Common myeloid progenitor, CD34-positive (primary cell): ENCODE data around the gene RAB35.

ENCODE experiments used
- CTCF ChIA-PET: fragments of 350-600 bp; sonication (Branson Sonifier 250); formaldehyde crosslinking; loops from one replicate; lab custom pipeline; 2021; ENCODE audit warnings: antibody characterized with exemption; lab: Charles Lee
- POLR2A ChIA-PET: fragments of 350-600 bp; sonication (Branson Sonifier 250); formaldehyde crosslinking; loops from one replicate; lab custom pipeline; 2021; ENCODE audit warnings: antibody characterized with exemption; lab: Charles Lee
- DNase-seq, 3 donors: peaks; one replicate each; pipeline versions ENCODE4 v3.0.0 to v3.0.0-alpha.2; 2013
- H3K27ac ChIP-seq, 2 experiments: 1 replicate in 1 of 2; 2 replicates in 1 of 2; pipeline ENCODE4 v1.7.0; 2013; ENCODE audit warnings: inconsistent platforms in 2 of 2, low read length in 2 of 2, mild to moderate bottlenecking in 2 of 2, low read depth in 1 of 2, moderate library complexity in 1 of 2; ENCODE audit not compliant: severe bottlenecking in 2 of 2, insufficient read depth in 1 of 2, poor library complexity in 1 of 2
- H3K27me3 ChIP-seq, 5 experiments: replicated peaks in 2 of 5; 1 replicate in 3 of 5; 2 replicates in 2 of 5; pipeline versions ENCODE4 v1.6.1 to v1.7.0; 2013; ENCODE audit warnings: low read length in 4 of 5, mild to moderate bottlenecking in 2 of 5, moderate library complexity in 2 of 5, inconsistent platforms in 1 of 5; ENCODE audit not compliant: insufficient read depth in 5 of 5, control insufficient read depth in 4 of 5
- H3K36me3 ChIP-seq, 4 experiments: 1 replicate in 2 of 4; 2 replicates in 2 of 4; pipeline versions ENCODE4 v1.6.1 to v1.7.0; 2013; ENCODE audit warnings: low read length in 3 of 4, control low read depth in 1 of 4, mild to moderate bottlenecking in 1 of 4; ENCODE audit not compliant: control insufficient read depth in 4 of 4, insufficient read depth in 4 of 4
- H3K4me1 ChIP-seq, 4 experiments: 1 replicate in 3 of 4; 2 replicates in 1 of 4; pipeline versions ENCODE4 v1.6.1 to v1.7.1; 2013; ENCODE audit warnings: low read length in 3 of 4, mild to moderate bottlenecking in 3 of 4, control low read depth in 1 of 4, inconsistent platforms in 1 of 4, moderate library complexity in 1 of 4; ENCODE audit not compliant: control insufficient read depth in 4 of 4, insufficient read depth in 4 of 4; ENCODE audit errors: control extremely low read depth in 1 of 4
- H3K4me3 ChIP-seq, 7 experiments: 1 replicate in 4 of 7; 2 replicates in 3 of 7; pipeline versions ENCODE4 v1.5.1 to v1.7.0; 2013; ENCODE audit warnings: mild to moderate bottlenecking in 7 of 7, low read length in 6 of 7, moderate library complexity in 6 of 7, inconsistent platforms in 2 of 7, low read depth in 2 of 7, control low read depth in 1 of 7; ENCODE audit not compliant: insufficient read depth in 4 of 7, control insufficient read depth in 1 of 7; ENCODE audit errors: extremely low read depth in 1 of 7
- H3K9me3 ChIP-seq, 5 experiments: 1 replicate in 4 of 5; 2 replicates in 1 of 5; pipeline versions ENCODE4 v1.6.1 to v1.7.1; 2013; ENCODE audit warnings: low read length in 4 of 5, mild to moderate bottlenecking in 2 of 5, inconsistent platforms in 1 of 5, low read depth in 1 of 5, moderate library complexity in 1 of 5; ENCODE audit not compliant: control insufficient read depth in 4 of 5, insufficient read depth in 2 of 5; ENCODE audit errors: control extremely low read depth in 1 of 5
- WGBS: methylation state at CpG from one replicate; pipeline ENCODE4 v1.1.5; 2013; ENCODE audit not compliant: insufficient coverage; 5-methylcytosine and 5-hydroxymethylcytosine counted together

The RAB35 gene

GRCh38 chr12:120079411-120080400 is 36.8 kb downstream of the RAB35 start:
- ChIA-PET CTCF (no interaction called here), POLR2A (no interaction called here)
- no peak for DNase-seq
- H3K9me3 ChIP-seq: no peaks in the 10 kb centered on the region
- no peak overlapping the region for H3K4me3 ChIP-seq
- H3K36me3 ChIP-seq: no peaks in the 10 kb centered on the region
- no peaks in the 10 kb centered on the region for H3K27me3 ChIP-seq
- WGBS: 93% methylated on average over 6 of the region's 9 CpGs
- peaks cover 0 to 16% (median 8%) of the 10 kb centered on the region in 4 experiments for H3K4me1 ChIP-seq
- H3K27ac ChIP-seq: no peak overlapping the region

GRCh38 chr12:120078868-120079267 is 37.7 kb downstream of the RAB35 start:
- peak; percentile 6 to 78 (median 62) for DNase-seq
- WGBS: 60% methylated on average over 5 of the region's 5 CpGs
- no peaks in the 10 kb centered on the region for H3K36me3 ChIP-seq
- H3K9me3 ChIP-seq: no peaks in the 10 kb centered on the region
- ChIA-PET CTCF (no interaction called here), POLR2A (no interaction called here)
- H3K4me3 ChIP-seq: no peak overlapping the region
- no peaks in the 10 kb centered on the region for H3K27me3 ChIP-seq
- peaks cover 0 to 16% (median 8%) of the 10 kb centered on the region in 4 experiments for H3K4me1 ChIP-seq
- no peak overlapping the region for H3K27ac ChIP-seq

- no peak for DNase-seq
- Histone ChIP-seq H3K36me3 (no peaks in the 10 kb centered on the region), H3K27me3 (no peaks in the 10 kb centered on the region), H3K9me3 (no peaks in the 10 kb centered on the region), H3K4me1 (peaks cover 0 to 16% (median 8%) of the 10 kb centered on the region in 4 experiments), H3K27ac (no peak overlapping the region), H3K4me3 (no peak overlapping the region)
- 98% methylated on average over 5 of the region's 6 CpGs for WGBS
- POLR2A ChIA-PET: no interaction called here
- CTCF ChIA-PET: no interaction called here
Measured at GRCh38 chr12:120077260-120077659, 39.3 kb downstream of the RAB35 start.

GRCh38 chr12:120076651-120077050 is 39.9 kb downstream of the RAB35 start:
- no peak for DNase-seq
- Histone ChIP-seq H3K36me3 (no peaks in the 10 kb centered on the region), H3K9me3 (no peaks in the 10 kb centered on the region), H3K4me3 (no peak overlapping the region), H3K27me3 (peaks cover 0 to 1% (median 0%) of the 10 kb centered on the region in 5 experiments), H3K27ac (no peak overlapping the region), H3K4me1 (peaks cover 0 to 16% (median 8%) of the 10 kb centered on the region in 4 experiments)
- POLR2A ChIA-PET: no interaction called here
- CTCF ChIA-PET: interaction anchor here (1.7 kb wide), 1 partner anchor 10 kb away, joined by 6 read pairs; no protein-coding TSS in a partner anchor
- 97% methylated on average over 6 of the region's 6 CpGs for WGBS

GRCh38 chr12:120075034-120075616 is 41.4 kb downstream of the RAB35 start:
- Histone ChIP-seq H3K27me3 (peaks cover 0 to 4% (median 0%) of the 10 kb centered on the region in 5 experiments), H3K36me3 (no peaks in the 10 kb centered on the region), H3K27ac (no peak overlapping the region), H3K4me3 (no peak overlapping the region), H3K4me1 (peaks cover 0 to 15% (median 8%) of the 10 kb centered on the region in 4 experiments), H3K9me3 (no peaks in the 10 kb centered on the region)
- ChIA-PET POLR2A (no interaction called here), CTCF (interaction anchor here (1.2 to 1.7 kb wide), 2 partner anchors 9 to 12 kb away, joined by 4 to 6 read pairs; no protein-coding TSS in a partner anchor)
- WGBS: 81% methylated on average over 5 of the region's 7 CpGs
- DNase-seq: peak in 2 of 3 donors; percentile 17 to 24

- Histone ChIP-seq H3K27ac (no peak overlapping the region), H3K4me3 (no peak overlapping the region), H3K4me1 (peaks cover 0 to 7% (median 2%) of the 10 kb centered on the region in 4 experiments), H3K9me3 (no peaks in the 10 kb centered on the region), H3K36me3 (no peaks in the 10 kb centered on the region), H3K27me3 (peaks cover 0 to 6% (median 0%) of the 10 kb centered on the region in 5 experiments)
- DNase-seq: no peak
- POLR2A ChIA-PET: no interaction called here
- WGBS: 96% methylated on average over 15 of the region's 18 CpGs
- CTCF ChIA-PET: interaction anchor here (0.7 to 1.1 kb wide), 3 partner anchors 9 to 15 kb away, joined by 3 read pairs; no protein-coding TSS in a partner anchor
Measured at GRCh38 chr12:120072472-120073249, 43.9 kb downstream of the RAB35 start.
